NCI-H128 (cell line): ENCODE data around the gene ZDHHC24.

ENCODE experiments used
- DNase-seq: peaks from one replicate; lab custom pipeline; 2025; ENCODE audit not compliant: unreplicated experiment; lab: John Stamatoyannopoulos, UW

The ZDHHC24 gene

DNA sequence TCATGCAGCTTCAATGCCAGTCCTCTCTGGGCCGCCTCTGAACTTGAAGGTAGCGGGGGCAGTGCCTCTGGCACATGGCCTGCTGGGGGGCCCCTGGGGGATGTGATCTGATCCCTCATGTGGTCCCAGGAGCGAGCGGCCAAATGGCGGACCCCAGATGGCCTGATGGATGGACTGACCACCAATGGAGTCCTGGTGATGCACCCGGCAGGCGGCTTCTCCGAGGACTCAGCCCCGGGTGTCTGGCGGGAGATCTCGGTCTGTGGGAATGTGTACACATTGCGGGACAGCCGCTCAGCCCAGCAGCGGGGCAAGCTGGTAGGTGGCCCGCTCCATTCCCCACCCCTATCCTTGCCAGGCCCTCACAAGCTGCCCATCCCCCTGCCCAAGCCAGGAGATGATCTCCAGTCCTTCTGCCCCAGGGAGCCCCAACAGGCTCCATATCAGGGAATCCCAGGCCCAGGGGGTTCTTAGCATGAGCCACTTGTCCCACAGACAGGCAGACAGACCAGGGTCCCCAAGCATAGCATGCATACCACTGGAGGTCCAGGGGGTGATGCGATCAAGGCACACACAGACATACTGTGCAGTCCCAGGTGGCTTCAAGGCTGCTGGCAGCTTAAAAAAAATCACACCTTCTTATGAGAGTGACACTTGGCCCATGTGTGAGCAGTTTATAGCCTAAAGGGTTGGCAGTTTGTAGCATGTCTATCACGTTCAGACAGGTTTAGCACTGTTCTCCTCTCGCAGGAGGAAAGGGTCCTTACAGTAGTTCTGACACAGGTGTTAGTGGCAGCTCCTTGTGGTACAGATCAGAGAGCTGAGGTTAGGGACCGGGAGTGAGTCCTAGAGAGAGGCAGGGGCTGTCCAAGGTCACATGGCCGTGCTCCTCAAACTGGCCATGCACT is 72.0 kb downstream of the ZDHHC24 start:
- no peak for DNase-seq

DNA sequence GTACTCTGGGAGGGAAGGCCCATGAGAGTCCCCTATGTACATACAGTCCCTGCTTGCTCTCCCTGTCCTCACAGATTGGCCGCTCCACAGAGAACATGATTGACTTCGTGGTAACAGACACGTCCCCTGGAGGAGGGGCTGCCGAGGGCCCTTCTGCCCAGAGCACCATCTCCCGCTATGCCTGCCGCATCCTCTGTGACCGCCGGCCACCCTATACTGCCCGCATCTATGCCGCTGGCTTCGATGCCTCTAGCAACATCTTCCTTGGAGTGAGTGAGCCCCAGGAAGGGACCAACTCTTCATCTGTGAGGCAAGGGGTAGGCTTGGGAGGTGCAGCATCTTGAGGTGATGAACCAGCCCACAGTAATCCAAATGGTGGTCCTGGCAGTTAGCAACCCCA is 72.7 kb downstream of the ZDHHC24 start:
- no peak for DNase-seq

DNA sequence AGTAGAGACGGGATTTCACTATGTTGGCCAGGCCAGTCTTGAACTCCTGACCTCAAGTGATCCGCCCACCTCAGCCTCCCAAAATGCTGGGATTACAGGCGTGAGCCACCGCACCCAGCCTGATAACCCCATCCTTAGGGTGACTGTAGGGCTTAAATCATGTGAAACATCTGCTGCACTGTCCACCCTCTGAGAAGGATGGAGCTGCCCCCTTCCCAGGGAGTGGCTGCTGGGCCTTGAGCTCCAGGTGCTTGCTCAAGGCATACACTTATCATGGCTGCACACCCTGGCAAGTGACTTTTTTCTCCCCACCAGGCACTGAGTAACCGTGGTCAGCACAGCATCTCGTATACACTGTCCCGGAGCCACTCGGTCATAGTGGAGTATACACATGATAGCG is 73.8 kb downstream of the ZDHHC24 start:
- no peak for DNase-seq

DNA sequence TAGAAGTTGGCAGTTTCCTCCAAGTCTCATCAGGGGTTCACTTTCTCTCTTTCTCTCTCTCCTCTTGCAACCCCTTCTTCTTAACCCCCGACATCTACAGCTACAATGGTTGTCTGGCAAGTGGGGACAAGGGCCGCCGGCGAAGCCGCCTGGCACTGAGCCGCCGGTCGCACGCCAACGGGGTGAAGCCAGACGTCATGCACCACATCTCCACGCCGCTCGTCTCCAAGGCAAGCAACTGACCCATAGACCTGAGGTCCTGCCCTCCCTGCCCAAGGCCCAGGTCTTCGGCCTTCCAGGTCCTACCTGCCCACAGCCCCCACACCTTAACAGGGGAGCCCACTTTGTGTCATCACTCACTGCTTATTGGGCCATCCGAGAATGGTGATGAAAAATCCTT is 74.7 kb downstream of the ZDHHC24 start:
- no peak for DNase-seq
